Vagina (tissue), 2 donors: ENCODE results near the gene HAAO.

Experiments
- POLR2AphosphoS5 ChIP-seq, 2 donors: sonication (generic); formaldehyde crosslinking; IDR thresholded peaks; one replicate each; pipeline ENCODE4 v1.9.0; 2017; ENCODE audit warnings: antibody characterized with exemption in 2 of 2, mild to moderate bottlenecking in 2 of 2, low read depth in 1 of 2; ENCODE audit not compliant: insufficient read depth in 1 of 2
- TF ChIP-seq, protein P1 (sequence below), 3 experiments: fragments of 450-650 bp in 2 of 3; fragments of 200-600 bp in 1 of 3; sonication (generic) in 1 of 3; IDR thresholded peaks; one replicate each; pipeline ENCODE4 v1.5.1; 2017 to 2019; ENCODE audit warnings: antibody characterized with exemption in 3 of 3, mild to moderate bottlenecking in 2 of 3, moderate library complexity in 2 of 3

DNA sequence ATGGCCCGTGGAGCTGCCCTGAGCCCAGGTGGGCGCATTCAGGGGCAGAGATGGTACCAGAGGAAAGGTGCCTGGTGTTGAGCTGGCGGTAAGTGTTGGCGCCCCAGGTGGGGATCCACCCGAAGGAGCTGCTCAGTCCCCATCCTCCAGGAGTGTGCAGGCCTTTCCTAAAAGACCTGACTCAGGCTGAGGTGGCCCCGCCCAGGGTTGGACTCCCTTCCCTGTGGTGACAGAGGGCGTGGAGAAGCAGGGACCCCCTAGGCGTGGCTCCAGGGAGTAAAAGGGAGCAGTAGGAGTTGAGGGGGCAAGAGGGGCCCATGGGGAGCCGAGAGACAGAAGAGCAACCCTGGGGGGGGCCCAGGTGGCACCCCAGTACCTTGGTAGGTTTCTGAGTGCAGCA lies 30.8 kb downstream of the HAAO start:
- no peak for TF ChIP-seq POLR2AphosphoS5 (IDR thresholded peaks at IDR 0.05; ENCODE audit: insufficient read depth in 1 of 2, low read depth in 1 of 2)
- TF ChIP-seq, protein P1, sequence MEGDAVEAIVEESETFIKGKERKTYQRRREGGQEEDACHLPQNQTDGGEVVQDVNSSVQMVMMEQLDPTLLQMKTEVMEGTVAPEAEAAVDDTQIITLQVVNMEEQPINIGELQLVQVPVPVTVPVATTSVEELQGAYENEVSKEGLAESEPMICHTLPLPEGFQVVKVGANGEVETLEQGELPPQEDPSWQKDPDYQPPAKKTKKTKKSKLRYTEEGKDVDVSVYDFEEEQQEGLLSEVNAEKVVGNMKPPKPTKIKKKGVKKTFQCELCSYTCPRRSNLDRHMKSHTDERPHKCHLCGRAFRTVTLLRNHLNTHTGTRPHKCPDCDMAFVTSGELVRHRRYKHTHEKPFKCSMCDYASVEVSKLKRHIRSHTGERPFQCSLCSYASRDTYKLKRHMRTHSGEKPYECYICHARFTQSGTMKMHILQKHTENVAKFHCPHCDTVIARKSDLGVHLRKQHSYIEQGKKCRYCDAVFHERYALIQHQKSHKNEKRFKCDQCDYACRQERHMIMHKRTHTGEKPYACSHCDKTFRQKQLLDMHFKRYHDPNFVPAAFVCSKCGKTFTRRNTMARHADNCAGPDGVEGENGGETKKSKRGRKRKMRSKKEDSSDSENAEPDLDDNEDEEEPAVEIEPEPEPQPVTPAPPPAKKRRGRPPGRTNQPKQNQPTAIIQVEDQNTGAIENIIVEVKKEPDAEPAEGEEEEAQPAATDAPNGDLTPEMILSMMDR (IDR thresholded peaks at IDR 0.05): no peak
